HepG2 (cell line): Measurements from ENCODE around the gene SAMD8. TPM values are rescaled to one million over a fixed set of nuclear protein-coding genes. Genes with fewer than 3 reads are reported as not detected.
"Not testable (repeated sequence)": the region's sequence is repeated elsewhere in the genome, so short reads cannot be mapped to it uniquely, and the experiment has no call there.

Experiments
- ATAC-seq: fragments of 200-7000 bp; cut with Tn5 transposase; 3 replicates; pipeline ENCODE4 v1.9.1; 2020; ENCODE audit warnings: mild to moderate bottlenecking, moderate library complexity
- BruUV-seq: library from RNA; stranded (reverse); fragments of 400-500 nt; replicated peaks from 2 replicates; lab custom pipeline; 2021; lab: Mats Ljungman, UMichigan
- CTCF ChIA-PET: fragments of 300-600 bp; formaldehyde crosslinking; extraction: SDS; loops from one replicate; lab custom pipeline; 2021; ENCODE audit warnings: low total read pairs, inconsistent platforms, low intra/inter-chr PET ratio; lab: Yijun Ruan, JAX
- POLR2A ChIA-PET: fragments of 350-600 bp; sonication (Branson Sonifier 250); formaldehyde crosslinking; loops from one replicate; lab custom pipeline; 2020; ENCODE audit warnings: antibody characterized with exemption, inconsistent platforms; lab: Yijun Ruan, JAX
- DNase-seq: peaks from one replicate; pipeline ENCODE4 v3.0.0-alpha.2; 2015; ENCODE audit warnings: low spot score
- FAIRE-seq: peaks from 3 replicates; lab custom pipeline; 2011; peaks lifted over from hg19 to GRCh38; lab: Jason Lieb, UNC
- H2AFZ ChIP-seq: one replicate; pipeline ENCODE4 v1.6.1; 2011; ENCODE audit warnings: low read length, inconsistent platforms
- H3K27ac ChIP-seq: fragments of 300-600 bp; 3 replicates; pipeline ENCODE4 v1.8.0; 2011; ENCODE audit warnings: mixed run types, mild to moderate bottlenecking, mixed read lengths, low read length, inconsistent platforms; ENCODE audit not compliant: insufficient read depth; ENCODE audit errors: extremely low read length
- H3K27me3 ChIP-seq, 2 experiments: fragments of 200-600 bp in 1 of 2; 2 replicates in 1 of 2; 3 replicates in 1 of 2; pipeline versions ENCODE4 v1.6.0 to v1.8.0; 2011; ENCODE audit warnings: low read length in 2 of 2, mild to moderate bottlenecking in 2 of 2, moderate library complexity in 2 of 2, inconsistent platforms in 1 of 2; ENCODE audit not compliant: insufficient read depth in 2 of 2, control insufficient read depth in 1 of 2
- H3K36me3 ChIP-seq, 2 experiments: fragments of 200-600 bp in 1 of 2; replicated peaks in 1 of 2; 2 replicates in 1 of 2; 3 replicates in 1 of 2; pipeline versions ENCODE4 v1.5.1 to v1.8.0; 2011; ENCODE audit warnings: low read length in 2 of 2, inconsistent platforms in 1 of 2; ENCODE audit not compliant: insufficient read depth in 2 of 2, control insufficient read depth in 1 of 2
- H3K4me1 ChIP-seq: 2 replicates; pipeline ENCODE4 v1.5.1; 2012; ENCODE audit warnings: low read length, inconsistent platforms; ENCODE audit not compliant: insufficient read depth
- H3K4me2 ChIP-seq: 2 replicates; pipeline ENCODE4 v1.6.0; 2011; ENCODE audit warnings: low read depth, low read length, inconsistent platforms
- H3K4me3 ChIP-seq, 3 experiments: fragments of 200-600 bp in 1 of 3; sonication (generic), shearing (Covaris generic) in 1 of 3; replicated peaks in 1 of 3; 2 replicates each; pipeline ENCODE4 v1.5.1; 2011 to 2016; ENCODE audit warnings: low read length in 3 of 3, inconsistent platforms in 2 of 3, low read depth in 2 of 3, mild to moderate bottlenecking in 2 of 3, control low read depth in 1 of 3, mixed read lengths in 1 of 3; ENCODE audit not compliant: insufficient read depth in 1 of 3
- H3K79me2 ChIP-seq: one replicate; pipeline ENCODE4 v1.6.1; 2011; ENCODE audit warnings: low read length, inconsistent platforms; ENCODE audit not compliant: insufficient read depth
- H3K9ac ChIP-seq: 2 replicates; pipeline ENCODE4 v1.6.0; 2011; ENCODE audit warnings: mild to moderate bottlenecking, low read depth, low read length, inconsistent platforms; ENCODE audit not compliant: insufficient read depth
- H3K9me3 ChIP-seq: 2 replicates; pipeline ENCODE4 v1.5.1; 2012; ENCODE audit warnings: mild to moderate bottlenecking, low read length
- H4K20me1 ChIP-seq: 2 replicates; pipeline ENCODE4 v1.6.0; 2011; ENCODE audit warnings: inconsistent platforms, mild to moderate bottlenecking, low read length, moderate library complexity; ENCODE audit not compliant: insufficient read depth
- HMG20B ChIP-seq: conservative IDR thresholded peaks from 2 replicates; pipeline ENCODE4 v1.6.1; 2016; ENCODE audit warnings: missing genetic modification reagents, missing compliant biosample characterization
- LCORL ChIP-seq, 2 experiments: fragments of 450-650 bp in 1 of 2; sonication (generic) in 1 of 2; formaldehyde crosslinking in 1 of 2; IDR thresholded peaks; 2 replicates each; pipeline versions ENCODE4 v1.5.0 to v1.6.1; 2017 to 2020; ENCODE audit warnings: antibody characterized with exemption in 1 of 2, missing genetic modification reagents in 1 of 2
- NR2C2 ChIP-seq: sonication (generic); formaldehyde crosslinking; IDR thresholded peaks from 2 replicates; pipeline ENCODE4 v1.4.0; 2020; ENCODE audit warnings: missing genetic modification reagents, mild to moderate bottlenecking, moderate library complexity, borderline replicate concordance
- POLR2A ChIP-seq, 2 experiments: IDR thresholded peaks; 2 replicates each; pipeline ENCODE4 v1.6.1; 2011; ENCODE audit warnings: low read depth in 2 of 2, low read length in 2 of 2, mild to moderate bottlenecking in 1 of 2, moderate library complexity in 1 of 2; ENCODE audit not compliant: insufficient read depth in 1 of 2
- ZBTB25 ChIP-seq: IDR thresholded peaks from 2 replicates; pipeline ENCODE4 v1.6.1; 2018; ENCODE audit warnings: missing genetic modification reagents
- ZBTB43 ChIP-seq: sonication (generic); formaldehyde crosslinking; conservative IDR thresholded peaks from 2 replicates; pipeline ENCODE4 v1.4.0; 2020; ENCODE audit warnings: missing genetic modification reagents
- ZMYM3 ChIP-seq: sonication (generic); formaldehyde crosslinking; IDR thresholded peaks from 2 replicates; pipeline ENCODE4 v1.5.1; 2020; ENCODE audit warnings: mild to moderate bottlenecking, missing genetic modification reagents
- ZNF460 ChIP-seq: sonication (generic); formaldehyde crosslinking; IDR thresholded peaks from 2 replicates; pipeline ENCODE4 v1.5.1; 2020; ENCODE audit warnings: missing genetic modification reagents, mild to moderate bottlenecking, borderline replicate concordance
- ZNF780A ChIP-seq: sonication (generic); formaldehyde crosslinking; IDR thresholded peaks from 2 replicates; pipeline ENCODE4 v1.8.0; 2022; ENCODE audit warnings: mild to moderate bottlenecking, missing genetic modification reagents, moderate library complexity
- ZSCAN12 ChIP-seq: sonication (generic); formaldehyde crosslinking; IDR thresholded peaks from 2 replicates; pipeline ENCODE4 v1.9.0; 2021; ENCODE audit warnings: mild to moderate bottlenecking, missing genetic modification reagents
- ZSCAN22 ChIP-seq: sonication (generic); formaldehyde crosslinking; IDR thresholded peaks from 2 replicates; pipeline ENCODE4 v1.4.0; 2020; ENCODE audit warnings: mild to moderate bottlenecking, missing genetic modification reagents
- WGBS: methylation state at CpG from one replicate; pipeline ENCODE4 v1.1.6; 2017; ENCODE audit warnings: low lambda C conversion rate; 5-methylcytosine and 5-hydroxymethylcytosine counted together
- in situ Hi-C: cut with HindIII; loops from 2 replicates; pipeline ENCODE4 v1.10.0; 2017; ENCODE audit warnings: low pct_unique_long_range_greater_than_20kb; ENCODE audit not compliant: extremely low pct_ligation_motif_present
- intact Hi-C: fragments of 100-400 bp; cut with micrococcal nuclease; formaldehyde crosslinking; loops from one replicate; pipeline ENCODE4 v1.10.0; 2022; ENCODE audit not compliant: unreplicated experiment
- polyA plus RNA-seq, 8 experiments: library from polyadenylated mRNA; depleted of rRNA in 3 of 8; stranded (reverse) in 7 of 8; unstranded in 1 of 8; fragments of >200 nt; fragmentation: Illumina TruSeq in 4 of 8; extraction: Trizol in 4 of 8; gene quantifications; 2 replicates each; pipeline versions ENCODE4 v1.2.1 to v1.2.3, GENCODE V29; 2011 to 2016; ENCODE audit warnings: low read depth in 4 of 8, missing spikeins in 1 of 8, mixed read lengths in 1 of 8; ENCODE audit not compliant: insufficient read depth in 1 of 8
- total RNA-seq, 5 experiments: library from RNA; depleted of rRNA; stranded (reverse); fragments of >200 nt; fragmentation: Illumina TruSeq; extraction: Trizol; gene quantifications; 2 replicates each; pipeline ENCODE4 v1.2.3, GENCODE V29; 2016; ENCODE audit warnings: low read depth in 1 of 5
- TF ChIP-seq, protein P1 (sequence below): sonication (generic); formaldehyde crosslinking; IDR thresholded peaks from 2 replicates; pipeline ENCODE4 v1.5.0; 2020; ENCODE audit warnings: missing genetic modification reagents

SAMD8 gene
- total and polyA plus RNA-seq, 2 of the 13 experiments (the other 11 are each of a cell fraction or from before 2014, with no cell fraction given): 10.4 to 13.2 TPM

- not testable (repeated sequence) for FAIRE-seq, DNase-seq, ATAC-seq
Observed at GRCh38 chr10:75188522-75188921, 77.1 kb downstream of the SAMD8 start.

GRCh38 chr10:75189266-75190096 lies 78.0 kb downstream of the SAMD8 start:
- in situ Hi-C loops: loop anchor here (5.0 kb wide), 1 partner anchor 43 kb away; no protein-coding TSS in a partner anchor
- peak; percentile 93 for FAIRE-seq
- no peaks in the 10 kb centered on the region for H3K79me2 ChIP-seq
- H3K36me3 ChIP-seq: no peaks in the 10 kb centered on the region
- H4K20me1 ChIP-seq: no peaks in the 10 kb centered on the region
- POLR2A ChIA-PET: interaction anchor here (0.8 to 2.6 kb wide), 6 partner anchors 12 to 46 kb away, joined by 3 to 9 read pairs (median 6); partner anchors contain the start of genes COMTD1 and VDAC2
- H3K9me3 ChIP-seq: no peaks in the 10 kb centered on the region
- H3K4me1 ChIP-seq: peaks cover 76% of the 10 kb centered on the region
- DNase-seq: peak; percentile 81
- peak overlapping the region in 1 of 3 experiments; percentile 48; a peak in 2 of 6 replicates for H3K4me3 ChIP-seq
- no peaks in the 10 kb centered on the region; a peak in 1 of 5 replicates for H3K27me3 ChIP-seq
- H3K9ac ChIP-seq: peak overlapping the region; percentile 12; the same call in 1 of the 2 replicates
- CTCF ChIA-PET: interaction anchor here (3.2 to 3.3 kb wide), 2 partner anchors 41 to 47 kb away, joined by 28 to 34 read pairs; partner anchors contain the start of gene COMTD1
- intact Hi-C loops: loop anchor here (2.0 to 5.0 kb wide), 2 partner anchors 21 to 77 kb away; partner anchors contain the start of gene SAMD8
- H3K27ac ChIP-seq: peak overlapping the region; percentile 50
- BruUV-seq: no TSS peak
- no peak overlapping the region for H2AFZ ChIP-seq
- H3K4me2 ChIP-seq: peak overlapping the region; percentile 61
- WGBS: 43% methylated on average over 12 of the region's 12 CpGs
- peak; percentile 76 for ATAC-seq
- TF ChIP-seq ZMYM3 (no peak), ZBTB25 (CRISPR knock-in tag) (no peak), HMG20B (no peak), LCORL (IDR thresholded peaks at IDR 0.05) (no peak), LCORL (CRISPR knock-in tag; IDR thresholded peaks at IDR 0.05) (peak; percentile 58; the same call in 1 of the 2 replicates), NR2C2 (CRISPR knock-in tag) (0 out of 2 replicates have a peak, but pooled peaks have one; percentile 16), ZNF780A (CRISPR knock-in tag) (no peak), ZBTB43 (CRISPR knock-in tag) (no peak), ZSCAN22 (CRISPR knock-in tag) (no peak), ZSCAN12 (CRISPR knock-in tag) (no peak), POLR2A (IDR thresholded peaks at IDR 0.05; ENCODE audit: insufficient read depth in 1 of 2, low read depth in 2 of 2, low read length in 2 of 2) (no peak)
- TF ChIP-seq, protein P1, sequence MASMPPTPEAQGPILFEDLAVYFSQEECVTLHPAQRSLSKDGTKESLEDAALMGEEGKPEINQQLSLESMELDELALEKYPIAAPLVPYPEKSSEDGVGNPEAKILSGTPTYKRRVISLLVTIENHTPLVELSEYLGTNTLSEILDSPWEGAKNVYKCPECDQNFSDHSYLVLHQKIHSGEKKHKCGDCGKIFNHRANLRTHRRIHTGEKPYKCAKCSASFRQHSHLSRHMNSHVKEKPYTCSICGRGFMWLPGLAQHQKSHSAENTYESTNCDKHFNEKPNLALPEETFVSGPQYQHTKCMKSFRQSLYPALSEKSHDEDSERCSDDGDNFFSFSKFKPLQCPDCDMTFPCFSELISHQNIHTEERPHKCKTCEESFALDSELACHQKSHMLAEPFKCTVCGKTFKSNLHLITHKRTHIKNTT (CRISPR knock-in tag): no peak

More at GRCh38 chr10:75188522-75188921, 77.1 kb downstream of the SAMD8 start:
- ChIA-PET CTCF (interaction anchor here (1.2 to 3.3 kb wide), 3 partner anchors 40 to 48 kb away, joined by 4 to 34 read pairs (median 28); partner anchors contain the start of gene COMTD1), POLR2A (interaction anchor here (0.6 to 2.8 kb wide), 10 partner anchors 10 to 46 kb away, joined by 3 to 16 read pairs (median 4); partner anchors contain the start of gene VDAC2)
- intact Hi-C loops: loop anchor here (1.0 to 5.0 kb wide), 3 partner anchors 20 to 76 kb away; partner anchors contain the start of gene SAMD8
- BruUV-seq, H3K9ac ChIP-seq, H3K4me3 ChIP-seq, H2AFZ ChIP-seq, H3K27me3 ChIP-seq, H3K9me3 ChIP-seq, H3K79me2 ChIP-seq, H3K4me2 ChIP-seq, H4K20me1 ChIP-seq, H3K36me3 ChIP-seq: not testable (repeated sequence)
- in situ Hi-C loops: loop anchor here (5.0 kb wide), 1 partner anchor 44 kb away; no protein-coding TSS in a partner anchor
- H3K27ac ChIP-seq: peak overlapping the region; percentile 50
- peaks cover 76% of the 10 kb centered on the region for H3K4me1 ChIP-seq
- WGBS: 94% methylated on average over 8 of the region's 9 CpGs
- TF ChIP-seq ZNF460 (CRISPR knock-in tag): peak; percentile 68; the same call in 1 of the 2 replicates
